Transverse colon (tissue), 3 donors: ENCODE data around the gene ATP6V1B1.

Experiments
- POLR2A ChIP-seq: fragments of 450-650 bp; IDR thresholded peaks from one replicate; pipeline ENCODE4 v1.6.1; 2016; ENCODE audit warnings: antibody characterized with exemption, mild to moderate bottlenecking, moderate library complexity
- TF ChIP-seq, protein P1 (sequence below), 5 experiments: fragments of 200-600 bp in 3 of 5; fragments of 450-650 bp in 2 of 5; sonication (generic) in 3 of 5; IDR thresholded peaks; 1 replicate in 2 of 5; 2 replicates in 3 of 5; pipeline ENCODE4 v1.5.1; 2016 to 2017; ENCODE audit warnings: antibody characterized with exemption in 5 of 5, inconsistent platforms in 3 of 5, mild to moderate bottlenecking in 2 of 5, moderate library complexity in 1 of 5

DNA sequence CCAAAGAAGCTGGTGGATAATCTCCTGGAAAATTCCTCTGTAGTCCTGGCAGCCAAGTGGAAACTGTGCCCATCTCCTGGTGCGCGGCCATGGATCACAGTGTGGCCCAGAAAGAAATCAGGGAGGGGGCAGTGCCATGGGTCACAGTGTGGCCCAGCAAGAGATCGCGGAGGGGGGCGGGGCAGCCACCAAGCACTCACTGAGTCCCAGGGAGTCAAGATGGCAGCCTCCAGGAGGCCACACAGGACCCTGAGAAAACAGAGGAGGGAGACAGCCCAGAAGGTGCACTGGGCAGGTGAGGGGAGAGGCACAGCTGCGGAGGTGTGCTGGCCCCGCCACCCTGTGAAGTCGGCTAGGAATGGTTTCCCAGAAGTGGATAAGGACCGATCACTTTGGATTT, 8.1 kb upstream of the ATP6V1B1 start:
- TF ChIP-seq, protein P1, sequence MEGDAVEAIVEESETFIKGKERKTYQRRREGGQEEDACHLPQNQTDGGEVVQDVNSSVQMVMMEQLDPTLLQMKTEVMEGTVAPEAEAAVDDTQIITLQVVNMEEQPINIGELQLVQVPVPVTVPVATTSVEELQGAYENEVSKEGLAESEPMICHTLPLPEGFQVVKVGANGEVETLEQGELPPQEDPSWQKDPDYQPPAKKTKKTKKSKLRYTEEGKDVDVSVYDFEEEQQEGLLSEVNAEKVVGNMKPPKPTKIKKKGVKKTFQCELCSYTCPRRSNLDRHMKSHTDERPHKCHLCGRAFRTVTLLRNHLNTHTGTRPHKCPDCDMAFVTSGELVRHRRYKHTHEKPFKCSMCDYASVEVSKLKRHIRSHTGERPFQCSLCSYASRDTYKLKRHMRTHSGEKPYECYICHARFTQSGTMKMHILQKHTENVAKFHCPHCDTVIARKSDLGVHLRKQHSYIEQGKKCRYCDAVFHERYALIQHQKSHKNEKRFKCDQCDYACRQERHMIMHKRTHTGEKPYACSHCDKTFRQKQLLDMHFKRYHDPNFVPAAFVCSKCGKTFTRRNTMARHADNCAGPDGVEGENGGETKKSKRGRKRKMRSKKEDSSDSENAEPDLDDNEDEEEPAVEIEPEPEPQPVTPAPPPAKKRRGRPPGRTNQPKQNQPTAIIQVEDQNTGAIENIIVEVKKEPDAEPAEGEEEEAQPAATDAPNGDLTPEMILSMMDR (IDR thresholded peaks at IDR 0.05) = no peak
- TF ChIP-seq POLR2A = no peak
